ENCODE measurements around the gene KCNK6. TPM values are rescaled to one million over a fixed set of nuclear protein-coding genes. Genes with fewer than 3 reads are reported as not detected.

KCNK6 gene
- total RNA-seq, 1 experiment from 2014 or later: 0.15 TPM

Small RNAs within 50 kb of the gene (small RNA-seq; reads per million reads assigned to genes)
- gene RF00019: 0 reads per million in 2 experiments

Other genes starting within 250 kb of the KCNK6 start
- 1.7 and 2.2 TPM in 2 replicates for gene DPF1, start 95.6 kb upstream of the KCNK6 start, total RNA-seq (2014; rRNA removed; shearing (Covaris generic))
- gene PPP1R14A, start 63.5 kb upstream of the KCNK6 start, total RNA-seq (2014; rRNA removed; shearing (Covaris generic)): not detected in 2 replicates
- gene SPINT2, start 55.3 kb upstream of the KCNK6 start, total RNA-seq (2014; rRNA removed; shearing (Covaris generic)): 0.35 and 0.64 TPM in 2 replicates
- gene C19orf33, start 15.6 kb upstream of the KCNK6 start, total RNA-seq (2014; rRNA removed; shearing (Covaris generic)): 64.5 and 89.5 TPM in 2 replicates
- gene YIF1B, start 3.9 kb upstream of the KCNK6 start, total RNA-seq (2014; rRNA removed; shearing (Covaris generic)): 35.9 and 47.5 TPM in 2 replicates
- 0.69 and 0.81 TPM in 2 replicates for gene CATSPERG, start 16.0 kb downstream of the KCNK6 start, total RNA-seq (2014; rRNA removed; shearing (Covaris generic))
- 155 and 167 TPM in 2 replicates for gene PSMD8, start 54.7 kb downstream of the KCNK6 start, total RNA-seq (2014; rRNA removed; shearing (Covaris generic))
- gene GGN, start 68.2 kb downstream of the KCNK6 start, total RNA-seq (2014; rRNA removed; shearing (Covaris generic)): 0.17 TPM in 1 of 2 replicates, not detected in the other
- gene SPRED3, start 68.9 kb downstream of the KCNK6 start, total RNA-seq (2014; rRNA removed; shearing (Covaris generic)): 0.29 and 0.97 TPM in 2 replicates
- gene FAM98C, start 83.2 kb downstream of the KCNK6 start, total RNA-seq (2014; rRNA removed; shearing (Covaris generic)): 12.1 and 12.5 TPM in 2 replicates
- not detected in 2 replicates for gene RASGRP4, start 106.4 kb downstream of the KCNK6 start, total RNA-seq (2014; rRNA removed; shearing (Covaris generic))
- 0.12 and 1.1 TPM in 2 replicates for gene RYR1, start 113.8 kb downstream of the KCNK6 start, total RNA-seq (2014; rRNA removed; shearing (Covaris generic))

Measured in NCI-H460 (cell line).